Measurements from ENCODE around the gene TOGARAM2. TPM values are rescaled to one million over a fixed set of nuclear protein-coding genes. Genes with fewer than 3 reads are reported as not detected.

The TOGARAM2 gene
- polyA plus RNA-seq, 1 donor (not counting 4 experiments of a cell fraction or from before 2014, with no cell fraction given): 0.10 TPM

- Histone ChIP-seq H3K27ac (ENCODE audit: control insufficient read depth, insufficient read depth, low read length) (no peak overlapping the region), H3K4me2 (ENCODE audit: control insufficient read depth, extremely low read depth, insufficient read depth, low read depth, low read length) (no peak overlapping the region), H3K9me1 (ENCODE audit: control insufficient read depth, extremely low read depth, insufficient read depth, low read length) (no peaks in the 10 kb centered on the region), H4K20me1 (ENCODE audit: control insufficient read depth, extremely low read depth, insufficient read depth, low read length) (peaks cover 3% of the 10 kb centered on the region), H3K36me3 (ENCODE audit: control insufficient read depth in 2 of 2, extremely low read depth in 1 of 2, insufficient read depth in 2 of 2, low read length in 2 of 2) (peaks cover 19 to 47% of the 10 kb centered on the region in 2 experiments), H3K79me2 (ENCODE audit: control insufficient read depth, insufficient read depth, low read length) (peaks cover 4% of the 10 kb centered on the region), H3K4me3 (ENCODE audit: control insufficient read depth in 2 of 3, extremely low read depth in 1 of 3, insufficient read depth in 2 of 3, low read depth in 1 of 3, low read length in 3 of 3) (no peak overlapping the region), H3K9ac (ENCODE audit: control insufficient read depth, extremely low read depth, insufficient read depth, low read length) (no peak overlapping the region), H3K27me3 (ENCODE audit: control insufficient read depth, extremely low read depth, insufficient read depth, low read length) (no peaks in the 10 kb centered on the region), H3K9me3 (ENCODE audit: control insufficient read depth, low read depth, low read length) (no peaks in the 10 kb centered on the region), H2AFZ (ENCODE audit: control insufficient read depth, low read length) (no peak overlapping the region), H3K4me1 (ENCODE audit: control insufficient read depth, extremely low read depth, insufficient read depth, low read length) (no peaks in the 10 kb centered on the region)
- FAIRE-seq: no peak
- no peak for TF ChIP-seq CTCF (optimal IDR thresholded peaks at IDR 0.05 in 1 of 3, IDR thresholded peaks at IDR 0.05 in 1 of 3, conservative IDR thresholded peaks at IDR 0.05 in 1 of 3; ENCODE audit: extremely low read depth in 1 of 3, insufficient read depth in 2 of 3, low read length in 3 of 3)
- DNase-seq (ENCODE audit: low read depth, low spot score): no peak
- dilution Hi-C loops (cut with MboI; ENCODE audit: extremely low pct_ligation_motif_present, low sequenced_read_pairs): no loop called here
Measured at GRCh38 chr2:28948160-28948559, 32.9 kb upstream of the TOGARAM2 start.

DNA sequence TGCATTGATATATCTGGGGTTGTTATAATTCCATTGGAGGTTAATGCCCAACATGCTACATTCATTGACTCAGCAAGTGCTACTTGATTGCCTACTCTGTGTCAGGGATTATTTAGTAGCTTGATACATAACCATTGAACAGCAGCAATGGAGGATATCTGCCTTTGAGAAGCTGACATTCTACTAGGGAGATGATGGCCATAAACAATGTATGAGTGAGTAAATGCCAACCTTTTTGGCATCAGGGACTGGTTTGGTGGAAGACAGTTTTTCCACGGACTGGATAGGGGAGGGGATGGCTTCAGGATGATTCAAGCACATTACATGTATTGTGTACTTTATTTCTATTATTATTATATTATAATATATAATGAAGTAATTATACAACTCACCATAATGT is 31.9 kb upstream of the TOGARAM2 start:
- dilution Hi-C loops (cut with MboI; ENCODE audit: extremely low pct_ligation_motif_present, low sequenced_read_pairs): no loop called here
- Histone ChIP-seq H3K9me3 (ENCODE audit: control insufficient read depth, low read depth, low read length) (no peaks in the 10 kb centered on the region), H3K36me3 (ENCODE audit: control insufficient read depth in 2 of 2, extremely low read depth in 1 of 2, insufficient read depth in 2 of 2, low read length in 2 of 2) (peaks cover 12 to 38% of the 10 kb centered on the region in 2 experiments), H3K9ac (ENCODE audit: control insufficient read depth, extremely low read depth, insufficient read depth, low read length) (no peak overlapping the region), H2AFZ (ENCODE audit: control insufficient read depth, low read length) (no peak overlapping the region), H3K4me3 (ENCODE audit: control insufficient read depth in 2 of 3, extremely low read depth in 1 of 3, insufficient read depth in 2 of 3, low read depth in 1 of 3, low read length in 3 of 3) (no peak overlapping the region), H3K79me2 (ENCODE audit: control insufficient read depth, insufficient read depth, low read length) (peaks cover 4% of the 10 kb centered on the region), H3K4me1 (ENCODE audit: control insufficient read depth, extremely low read depth, insufficient read depth, low read length) (no peaks in the 10 kb centered on the region), H3K9me1 (ENCODE audit: control insufficient read depth, extremely low read depth, insufficient read depth, low read length) (no peaks in the 10 kb centered on the region), H3K27me3 (ENCODE audit: control insufficient read depth, extremely low read depth, insufficient read depth, low read length) (no peaks in the 10 kb centered on the region), H3K4me2 (ENCODE audit: control insufficient read depth, extremely low read depth, insufficient read depth, low read depth, low read length) (no peak overlapping the region), H3K27ac (ENCODE audit: control insufficient read depth, insufficient read depth, low read length) (no peak overlapping the region), H4K20me1 (ENCODE audit: control insufficient read depth, extremely low read depth, insufficient read depth, low read length) (peaks cover 3% of the 10 kb centered on the region)
- no peak for TF ChIP-seq EZH2 (IDR thresholded peaks at IDR 0.05; ENCODE audit: low read length)
- DNase-seq (ENCODE audit: low read depth, low spot score) (no peak), FAIRE-seq (no peak)

GRCh38 chr2:28949617-28950305 is 31.3 kb upstream of the TOGARAM2 start:
- Histone ChIP-seq H3K9me1 (ENCODE audit: control insufficient read depth, extremely low read depth, insufficient read depth, low read length) (no peaks in the 10 kb centered on the region), H3K4me2 (ENCODE audit: control insufficient read depth, extremely low read depth, insufficient read depth, low read depth, low read length) (no peak overlapping the region), H4K20me1 (ENCODE audit: control insufficient read depth, extremely low read depth, insufficient read depth, low read length) (peaks cover 3% of the 10 kb centered on the region), H3K36me3 (ENCODE audit: control insufficient read depth in 2 of 2, extremely low read depth in 1 of 2, insufficient read depth in 2 of 2, low read length in 2 of 2) (peaks cover 9 to 33% of the 10 kb centered on the region in 2 experiments), H3K9me3 (ENCODE audit: control insufficient read depth, low read depth, low read length) (no peaks in the 10 kb centered on the region), H3K4me1 (ENCODE audit: control insufficient read depth, extremely low read depth, insufficient read depth, low read length) (no peaks in the 10 kb centered on the region), H3K79me2 (ENCODE audit: control insufficient read depth, insufficient read depth, low read length) (peaks cover under 1% of the 10 kb centered on the region), H3K27me3 (ENCODE audit: control insufficient read depth, extremely low read depth, insufficient read depth, low read length) (no peaks in the 10 kb centered on the region), H2AFZ (ENCODE audit: control insufficient read depth, low read length) (no peak overlapping the region), H3K27ac (ENCODE audit: control insufficient read depth, insufficient read depth, low read length) (no peak overlapping the region), H3K4me3 (ENCODE audit: control insufficient read depth in 2 of 3, extremely low read depth in 1 of 3, insufficient read depth in 2 of 3, low read depth in 1 of 3, low read length in 3 of 3) (no peak overlapping the region), H3K9ac (ENCODE audit: control insufficient read depth, extremely low read depth, insufficient read depth, low read length) (no peak overlapping the region)
- DNase-seq (ENCODE audit: low read depth, low spot score) (no peak), FAIRE-seq (no peak)
- dilution Hi-C loops (cut with MboI; ENCODE audit: extremely low pct_ligation_motif_present, low sequenced_read_pairs): no loop called here
- TF ChIP-seq EZH2 (IDR thresholded peaks at IDR 0.05; ENCODE audit: low read length): no peak
- no peak for TF ChIP-seq CTCF (optimal IDR thresholded peaks at IDR 0.05 in 1 of 3, IDR thresholded peaks at IDR 0.05 in 1 of 3, conservative IDR thresholded peaks at IDR 0.05 in 1 of 3; ENCODE audit: extremely low read depth in 1 of 3, insufficient read depth in 2 of 3, low read length in 3 of 3)

All from keratinocyte (primary cell).